Sigmoid colon (tissue), 7 donors: ENCODE results near the gene ICE2. TPM values are rescaled to one million over a fixed set of nuclear protein-coding genes. Genes with fewer than 3 reads are reported as not detected.

Source experiments
- DNase-seq: peaks from one replicate; pipeline ENCODE4 v3.0.0-alpha.2; 2019
- H3K27ac ChIP-seq, 4 donors: fragments of 200-600 bp; sonication (generic); one replicate each; pipeline ENCODE4 v1.5.1; 2016 to 2019; ENCODE audit warnings: mild to moderate bottlenecking in 1 of 4
- H3K27me3 ChIP-seq, 3 donors: fragments of 200-600 bp; sonication (generic); one replicate each; pipeline ENCODE4 v1.5.1; 2019; ENCODE audit warnings: mild to moderate bottlenecking in 1 of 3
- H3K36me3 ChIP-seq, 4 donors: fragments of 200-600 bp; sonication (generic); one replicate each; pipeline ENCODE4 v1.5.1; 2016 to 2019
- H3K4me1 ChIP-seq, 4 donors: fragments of 200-600 bp; sonication (generic); one replicate each; pipeline ENCODE4 v1.5.1; 2017 to 2019
- H3K4me3 ChIP-seq, 4 donors: fragments of 200-600 bp; sonication (generic); one replicate each; pipeline ENCODE4 v1.5.1; 2017 to 2019; ENCODE audit warnings: mild to moderate bottlenecking in 2 of 4, moderate library complexity in 1 of 4
- H3K9me3 ChIP-seq, 4 donors: fragments of 200-600 bp in 3 of 4; sonication (generic) in 3 of 4; one replicate each; pipeline versions ENCODE4 v1.5.1 to v1.6.1; 2013 to 2019
- EP300 ChIP-seq, 4 donors: sonication (generic); formaldehyde crosslinking; IDR thresholded peaks; one replicate each; pipeline ENCODE4 v1.6.1; 2017; ENCODE audit warnings: antibody characterized with exemption in 4 of 4
- POLR2A ChIP-seq, 2 donors: fragments of 450-650 bp; IDR thresholded peaks; one replicate each; pipeline ENCODE4 v1.6.1; 2016; ENCODE audit warnings: antibody characterized with exemption in 2 of 2, mild to moderate bottlenecking in 2 of 2, moderate library complexity in 2 of 2
- POLR2AphosphoS5 ChIP-seq, 4 donors: sonication (generic); formaldehyde crosslinking; IDR thresholded peaks; one replicate each; pipeline ENCODE4 v1.6.1; 2017; ENCODE audit warnings: antibody characterized with exemption in 4 of 4
- WGBS, 2 donors: extraction: QIAGEN DNeasy Blood & Tissue Kit; methylation state at CpG; one replicate each; pipeline ENCODE4 v1.1.7; 2013; 5-methylcytosine and 5-hydroxymethylcytosine counted together
- intact Hi-C: fragments of 100-400 bp; cut with DNase I; formaldehyde crosslinking; loops from one replicate; pipeline ENCODE4 v1.15.1; 2023
- polyA plus RNA-seq, 3 donors: library from polyadenylated mRNA; stranded (reverse); fragments of 200-250 nt; gene quantifications; one replicate each; pipeline ENCODE4 v1.2.3, GENCODE V29; 2013
- total RNA-seq, 4 donors: library from RNA; depleted of rRNA; stranded (reverse); fragments of >200 nt; gene quantifications; one replicate each; pipeline ENCODE4 v1.1.0, GENCODE V29; 2016
- TF ChIP-seq, protein P1 (sequence below), 4 experiments: fragments of 450-650 bp in 3 of 4; fragments of 200-600 bp in 1 of 4; IDR thresholded peaks; one replicate each; pipeline ENCODE4 v1.5.1; 2016 to 2019; ENCODE audit warnings: antibody characterized with exemption in 4 of 4, mild to moderate bottlenecking in 3 of 4, moderate library complexity in 2 of 4
- donor health status: healthy with polysubstance abuse.
- donor health status: Bipolar disorder and iron deficiency.
- donor health status: healthy.

ICE2 gene
- total and polyA plus RNA-seq, 7 donors, result 4.6 to 40.3 (median 30.0) TPM

- H3K4me1 ChIP-seq, result peaks cover 0 to 70% (median 61%) of the 10 kb centered on the region in 4 donors
- intact Hi-C loops, result loop anchor here (2.0 to 5.0 kb wide), 2 partner anchors 19 to 32 kb away; no protein-coding TSS in a partner anchor
- no peaks in the 10 kb centered on the region for H3K9me3 ChIP-seq
- TF ChIP-seq POLR2A (IDR thresholded peaks at IDR 0.05) (no peak), EP300 (IDR thresholded peaks at IDR 0.05) (no peak), POLR2AphosphoS5 (IDR thresholded peaks at IDR 0.05) (no peak)
- TF ChIP-seq, protein P1, sequence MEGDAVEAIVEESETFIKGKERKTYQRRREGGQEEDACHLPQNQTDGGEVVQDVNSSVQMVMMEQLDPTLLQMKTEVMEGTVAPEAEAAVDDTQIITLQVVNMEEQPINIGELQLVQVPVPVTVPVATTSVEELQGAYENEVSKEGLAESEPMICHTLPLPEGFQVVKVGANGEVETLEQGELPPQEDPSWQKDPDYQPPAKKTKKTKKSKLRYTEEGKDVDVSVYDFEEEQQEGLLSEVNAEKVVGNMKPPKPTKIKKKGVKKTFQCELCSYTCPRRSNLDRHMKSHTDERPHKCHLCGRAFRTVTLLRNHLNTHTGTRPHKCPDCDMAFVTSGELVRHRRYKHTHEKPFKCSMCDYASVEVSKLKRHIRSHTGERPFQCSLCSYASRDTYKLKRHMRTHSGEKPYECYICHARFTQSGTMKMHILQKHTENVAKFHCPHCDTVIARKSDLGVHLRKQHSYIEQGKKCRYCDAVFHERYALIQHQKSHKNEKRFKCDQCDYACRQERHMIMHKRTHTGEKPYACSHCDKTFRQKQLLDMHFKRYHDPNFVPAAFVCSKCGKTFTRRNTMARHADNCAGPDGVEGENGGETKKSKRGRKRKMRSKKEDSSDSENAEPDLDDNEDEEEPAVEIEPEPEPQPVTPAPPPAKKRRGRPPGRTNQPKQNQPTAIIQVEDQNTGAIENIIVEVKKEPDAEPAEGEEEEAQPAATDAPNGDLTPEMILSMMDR (IDR thresholded peaks at IDR 0.05), result no peak
- no peaks in the 10 kb centered on the region for H3K27me3 ChIP-seq
- H3K36me3 ChIP-seq, result peaks cover 0 to 8% (median 0%) of the 10 kb centered on the region in 4 donors
- H3K4me3 ChIP-seq, result no peak overlapping the region
- H3K27ac ChIP-seq, result peak overlapping the region; percentile 20 to 97 (median 64)
- 43 to 57% methylated on average over 8 of the region's 8 CpGs for WGBS, 2 donors
- DNase-seq, result no peak
These were observed 89.5 kb downstream of the ICE2 start for GRCh38 chr15:60389261-60390077.

DNA sequence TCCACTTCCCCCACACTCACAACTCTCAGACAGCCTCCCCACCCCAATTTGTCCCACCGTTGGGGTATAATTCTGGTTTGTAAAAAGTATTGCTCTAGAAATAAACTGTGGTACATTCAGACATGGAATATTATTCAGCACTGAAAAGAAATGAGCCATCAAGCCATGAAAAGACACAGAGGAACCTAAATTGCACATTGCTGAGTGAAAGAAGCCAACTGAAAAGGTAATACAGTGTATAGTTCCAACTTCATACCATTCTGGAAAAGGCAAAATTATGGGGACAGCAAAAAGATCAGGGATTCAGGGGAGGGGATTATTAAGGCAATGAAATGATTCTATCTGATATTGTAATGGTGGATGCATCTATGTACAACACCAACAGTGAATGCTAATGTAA is 91.6 kb downstream of the ICE2 start:
- 92 to 100% methylated on average over 1 of the region's 1 CpG for WGBS, 2 donors
- Histone ChIP-seq H3K27me3 (no peaks in the 10 kb centered on the region), H3K4me1 (peaks cover 0 to 49% (median 42%) of the 10 kb centered on the region in 4 donors), H3K4me3 (no peak overlapping the region), H3K27ac (no peak overlapping the region), H3K9me3 (no peaks in the 10 kb centered on the region), H3K36me3 (peaks cover 0 to 9% (median 2%) of the 10 kb centered on the region in 4 donors)
- no peak for DNase-seq
- intact Hi-C loops, result no loop called here
- TF ChIP-seq EP300 (IDR thresholded peaks at IDR 0.05), result no peak
- no peak for TF ChIP-seq POLR2A (IDR thresholded peaks at IDR 0.05)
- TF ChIP-seq, protein P1 (IDR thresholded peaks at IDR 0.05), result no peak
- no peak for TF ChIP-seq POLR2AphosphoS5 (IDR thresholded peaks at IDR 0.05)

DNA sequence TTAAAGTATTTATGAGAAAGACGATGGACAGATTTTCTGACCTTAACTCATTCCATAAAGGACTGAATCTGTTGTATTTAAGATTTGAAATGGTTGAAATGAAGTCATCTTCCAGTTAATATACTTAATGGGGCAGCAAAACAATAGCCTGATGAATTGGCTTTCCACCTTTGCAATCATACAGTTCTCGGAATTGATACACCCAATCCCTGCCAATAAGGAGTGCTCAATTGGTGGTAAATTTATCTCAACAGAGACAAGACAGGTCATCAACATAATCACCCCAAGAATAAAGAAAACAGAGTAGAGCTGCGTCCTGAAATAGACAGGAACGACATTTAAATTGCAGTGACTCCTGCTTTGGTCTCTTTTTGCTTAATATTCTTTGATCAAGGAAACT is 92.3 kb downstream of the ICE2 start:
- DNase-seq, result no peak
- peak overlapping the region in 1 of 4 donors; percentile 14 for H3K27ac ChIP-seq
- H3K4me3 ChIP-seq, result no peak overlapping the region
- H3K4me1 ChIP-seq, result peaks cover 0 to 43% (median 35%) of the 10 kb centered on the region in 4 donors
- peaks cover 0 to 9% (median 2%) of the 10 kb centered on the region in 4 donors for H3K36me3 ChIP-seq
- intact Hi-C loops, result no loop called here
- 89 to 91% methylated on average over 4 of the region's 4 CpGs for WGBS, 2 donors
- TF ChIP-seq POLR2A (IDR thresholded peaks at IDR 0.05), result no peak
- TF ChIP-seq EP300 (IDR thresholded peaks at IDR 0.05), result no peak
- no peak for TF ChIP-seq POLR2AphosphoS5 (IDR thresholded peaks at IDR 0.05)
- TF ChIP-seq, protein P1 (IDR thresholded peaks at IDR 0.05), result no peak
- no peaks in the 10 kb centered on the region for H3K27me3 ChIP-seq
- no peaks in the 10 kb centered on the region for H3K9me3 ChIP-seq

- intact Hi-C loops, result no loop called here
These were observed 93.1 kb downstream of the ICE2 start for GRCh38 chr15:60385620-60386552.

More at GRCh38 chr15:60385620-60386552, 93.1 kb downstream of the ICE2 start:
- TF ChIP-seq POLR2A (IDR thresholded peaks at IDR 0.05) (no peak), EP300 (IDR thresholded peaks at IDR 0.05) (no peak), POLR2AphosphoS5 (IDR thresholded peaks at IDR 0.05) (no peak)
- TF ChIP-seq, protein P1 (IDR thresholded peaks at IDR 0.05), result no peak
- no peaks in the 10 kb centered on the region for H3K9me3 ChIP-seq
- H3K4me3 ChIP-seq, result no peak overlapping the region
- no peaks in the 10 kb centered on the region for H3K27me3 ChIP-seq
- H3K36me3 ChIP-seq, result peaks cover 0 to 9% (median 2%) of the 10 kb centered on the region in 4 donors
- no peak for DNase-seq
- WGBS, 2 donors, result 90 to 91% methylated on average over 7 of the region's 7 CpGs
- H3K27ac ChIP-seq, result no peak overlapping the region
- peaks cover 0 to 35% (median 28%) of the 10 kb centered on the region in 4 donors for H3K4me1 ChIP-seq
